HG03196 (cell line): ENCODE data around the gene NTN1.
"Not testable (repeated sequence)": the region's sequence is repeated elsewhere in the genome, so short reads cannot be mapped to it uniquely, and the experiment has no call there.

Experiments used
- ATAC-seq: cut with Tn5 transposase; IDR thresholded peaks from one replicate; pipeline ENCODE4 v1.9.1; 2021; ENCODE audit not compliant: unreplicated experiment

Gene NTN1

DNA sequence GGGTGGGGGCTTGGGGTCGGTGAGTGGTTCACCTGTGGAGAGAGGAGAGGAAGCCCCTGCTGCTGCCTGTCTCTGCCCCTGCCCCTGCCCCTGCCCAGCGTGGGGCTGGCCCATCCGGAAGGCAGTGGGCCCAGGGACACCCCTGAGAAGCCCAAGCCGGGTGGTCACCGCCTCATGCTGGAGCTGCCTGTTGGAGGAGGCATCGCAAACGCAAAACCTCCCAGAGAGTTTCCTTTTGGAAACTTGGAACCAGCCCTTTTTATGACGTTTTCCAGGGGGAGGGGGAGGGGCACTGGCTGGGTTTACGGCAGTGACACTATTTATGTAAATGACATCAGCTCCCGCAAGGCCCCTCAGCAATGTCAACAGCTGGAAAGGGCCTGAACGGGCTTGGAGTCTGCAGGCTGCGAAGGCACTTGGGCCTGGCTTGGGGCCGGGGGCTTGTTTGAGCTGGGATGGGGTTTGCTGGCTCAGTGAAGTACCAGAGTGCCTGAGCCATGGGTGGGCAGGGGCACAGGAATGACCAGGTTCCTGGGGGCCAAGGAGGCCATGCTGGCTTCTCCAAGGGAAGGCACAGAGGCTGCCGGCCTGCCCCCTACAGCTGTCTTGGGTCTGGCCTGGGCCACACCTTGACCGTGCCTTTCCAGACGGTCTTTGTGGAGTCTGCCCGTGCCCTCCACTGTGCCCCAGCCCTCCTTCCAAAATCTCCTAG is 219.5 kb downstream of the NTN1 start:
- ATAC-seq, result no peak

DNA sequence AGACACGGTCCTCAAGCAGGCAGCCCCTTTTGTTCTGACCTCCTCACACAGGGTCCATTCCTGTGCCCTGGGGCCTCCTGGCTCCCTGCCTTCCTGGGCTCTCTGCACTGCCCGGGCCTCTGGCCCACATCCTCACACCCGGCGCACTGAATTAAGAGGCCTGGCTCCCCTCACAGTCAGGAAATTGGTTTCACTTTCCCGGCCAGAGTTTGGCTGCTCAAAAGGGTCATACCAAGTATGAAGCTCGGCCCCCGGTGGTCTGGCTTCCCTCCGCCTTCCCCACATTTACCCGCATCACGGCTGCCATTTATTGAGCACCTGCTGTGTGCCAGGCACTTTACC is 220.0 kb downstream of the NTN1 start:
- no peak for ATAC-seq

DNA sequence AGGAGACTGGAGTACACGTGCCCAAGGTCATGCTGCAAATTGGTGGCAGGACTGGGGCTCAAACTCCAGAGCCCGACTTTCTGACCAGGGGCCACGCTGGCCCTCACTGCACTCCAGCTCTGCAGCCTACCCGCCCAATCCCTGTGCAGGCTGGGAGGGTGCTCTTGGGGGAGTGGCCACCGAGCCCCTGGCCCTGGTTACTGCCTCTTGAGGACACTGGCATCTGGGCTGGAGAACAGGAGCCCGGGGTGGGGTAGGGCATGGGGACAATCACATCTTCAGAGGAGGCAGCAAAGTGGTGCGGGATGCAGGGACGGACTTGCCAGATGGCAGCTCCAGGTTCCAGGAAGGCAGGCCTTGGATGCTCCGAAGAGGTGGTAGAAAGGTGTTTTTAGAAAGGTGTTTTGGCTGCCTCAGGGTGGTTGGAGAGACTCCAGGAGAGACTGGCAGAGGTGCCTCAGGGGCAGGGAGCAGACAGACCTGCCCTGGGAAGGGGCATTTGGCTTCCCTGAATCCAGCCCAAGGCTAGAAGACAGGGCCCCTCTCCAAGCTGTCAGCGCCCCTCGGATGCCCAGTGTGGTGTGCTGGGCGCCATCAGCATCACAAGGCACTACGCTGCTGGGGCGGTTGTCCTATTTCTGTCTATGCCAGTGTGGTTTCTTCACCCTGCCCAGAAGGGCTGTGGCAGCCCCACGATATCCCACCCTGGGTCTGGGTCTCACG is 220.6 kb downstream of the NTN1 start:
- ATAC-seq, result no peak

DNA sequence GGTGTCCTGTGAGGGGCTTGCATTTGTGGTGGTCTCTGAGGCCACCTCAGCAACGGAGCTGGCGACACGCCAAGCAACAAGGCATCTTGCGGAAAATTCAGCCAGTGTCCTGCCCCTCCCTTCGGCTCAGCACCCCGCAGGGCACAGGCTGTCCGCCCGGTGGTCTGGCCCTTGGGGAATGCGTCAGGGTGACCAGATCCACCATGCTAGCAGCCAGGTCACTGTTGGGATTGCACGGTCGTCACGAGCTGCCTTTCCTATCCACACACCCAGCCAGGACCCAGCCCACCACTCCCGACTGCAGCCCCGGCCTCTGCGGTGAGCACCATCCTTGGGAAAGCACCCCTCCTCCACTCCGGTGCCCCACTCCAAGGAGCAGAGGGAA is 221.2 kb downstream of the NTN1 start:
- ATAC-seq, result no peak

DNA sequence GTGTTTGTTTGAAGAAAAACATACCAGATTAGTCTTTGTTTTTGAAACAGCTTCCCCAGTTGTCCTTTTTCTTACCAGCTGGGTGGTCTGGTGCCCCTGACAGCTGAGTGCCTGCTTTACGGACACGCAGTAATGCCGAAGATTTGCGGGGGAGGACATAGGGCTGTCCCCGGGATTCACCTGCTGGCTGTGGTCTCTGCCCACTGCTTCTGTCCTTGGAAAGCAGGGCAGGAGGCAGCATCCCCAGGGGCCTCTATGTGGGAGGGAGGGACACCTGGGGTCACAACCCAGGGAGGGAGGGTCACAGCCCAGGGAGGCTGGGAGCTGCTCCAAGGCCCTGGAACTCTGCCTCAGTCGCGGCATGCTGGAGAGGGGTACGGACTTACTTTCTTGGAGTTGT is 221.7 kb downstream of the NTN1 start:
- no peak for ATAC-seq

DNA sequence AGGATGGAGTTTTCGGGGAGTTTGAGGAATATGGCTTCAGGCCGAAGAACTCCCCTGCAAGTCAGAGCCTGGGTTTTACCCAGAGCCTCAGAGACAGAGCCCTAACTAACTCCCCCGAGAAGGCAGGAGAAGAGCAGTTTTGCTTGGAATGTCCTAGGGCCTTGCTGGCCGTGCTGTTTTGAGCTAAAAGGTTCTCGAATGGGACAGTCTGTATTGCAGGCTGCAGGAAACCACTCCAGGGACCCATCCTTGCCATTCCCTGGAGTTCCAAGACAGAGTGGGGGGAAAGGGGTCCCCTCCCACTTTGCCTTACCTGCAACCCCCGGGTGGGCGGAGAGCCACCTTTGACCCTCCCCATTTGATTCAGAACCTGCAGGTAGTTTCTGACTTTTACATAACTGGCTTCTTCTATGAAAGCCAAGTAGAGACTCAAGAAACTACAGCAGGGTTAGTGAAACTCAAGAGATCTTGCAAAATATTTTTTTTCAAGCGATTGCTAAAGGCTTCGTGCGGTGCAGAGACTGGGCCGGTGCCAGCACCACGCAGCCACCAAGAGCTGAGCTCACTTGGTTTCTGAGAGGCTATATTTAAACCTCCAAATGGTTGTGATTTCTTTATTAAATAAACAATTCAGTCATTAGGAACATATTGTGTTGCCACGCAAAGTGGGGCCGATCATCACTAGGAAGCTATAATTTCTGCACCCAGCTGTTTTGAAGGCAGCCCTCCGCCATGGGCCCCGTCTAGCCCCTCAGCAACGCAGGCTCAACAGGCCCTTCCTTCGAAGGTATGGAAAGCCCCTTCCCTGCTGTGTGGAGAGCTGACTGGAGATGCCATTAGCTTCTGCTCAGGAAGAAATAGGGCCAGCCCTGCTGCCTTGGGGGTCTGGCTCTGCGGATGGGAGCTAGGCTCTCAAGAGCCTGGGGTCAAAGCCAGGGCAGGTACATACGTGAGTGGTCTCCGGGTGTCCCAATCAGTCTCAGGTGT is 223.0 kb downstream of the NTN1 start:
- ATAC-seq, result no peak

DNA sequence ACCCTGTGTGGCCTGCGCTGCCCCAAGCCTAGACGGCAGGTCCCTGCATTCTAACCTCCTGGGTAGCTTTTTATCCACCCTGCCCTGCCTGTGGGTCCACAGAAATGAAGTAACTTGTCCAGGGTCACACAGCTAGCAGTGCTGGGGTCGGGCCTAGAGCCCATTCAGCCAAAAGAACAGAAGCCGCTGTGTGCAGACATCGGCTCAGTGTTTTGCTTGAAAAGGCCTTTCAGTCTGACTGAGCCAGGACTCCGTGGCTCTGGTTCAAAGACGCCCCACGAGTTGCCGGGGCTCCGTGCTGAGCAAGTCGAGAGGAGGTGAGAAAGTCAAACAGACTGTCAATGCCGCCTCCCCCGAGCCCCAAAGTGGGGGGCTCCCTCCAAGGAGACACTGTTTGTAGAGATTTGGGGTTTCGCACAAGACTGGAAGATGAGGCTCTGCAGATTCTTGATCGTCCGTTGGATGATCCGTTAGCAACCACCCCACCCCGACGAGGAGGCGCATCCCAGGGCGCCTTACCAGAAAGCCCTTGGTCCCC is 226.2 kb downstream of the NTN1 start:
- no peak for ATAC-seq

DNA sequence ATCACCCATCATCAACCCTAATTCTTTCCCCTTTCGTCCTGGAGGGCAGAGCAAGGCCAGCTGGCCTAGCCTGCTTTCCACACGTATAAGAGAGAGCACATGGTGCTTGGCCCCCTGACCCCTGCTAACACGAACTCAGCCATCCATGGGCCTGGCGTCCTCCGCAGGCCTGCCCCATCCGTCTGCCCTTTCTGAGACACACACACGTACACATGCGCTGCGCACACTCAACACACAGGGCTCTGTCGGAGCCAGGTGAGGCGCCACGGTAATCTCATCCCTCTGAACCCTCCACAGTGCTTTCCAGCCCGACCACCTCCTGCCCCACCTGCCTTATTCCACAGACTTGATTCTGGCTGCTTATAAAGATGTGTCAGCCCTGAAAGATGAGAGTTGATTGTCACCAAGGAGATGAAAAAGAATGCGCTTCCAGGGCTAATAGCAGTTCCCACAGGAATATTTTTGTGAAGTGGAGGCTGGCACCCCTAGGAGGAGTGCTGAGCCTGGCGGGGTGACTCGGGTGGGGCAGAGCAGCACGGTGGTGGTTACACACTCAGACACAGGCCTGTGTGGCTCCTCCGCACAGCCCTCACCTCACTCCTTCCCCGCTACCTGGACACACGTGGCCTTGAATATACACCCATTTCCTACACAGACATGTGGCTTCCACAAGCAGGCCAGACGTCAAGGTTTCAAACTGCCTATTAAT is 228.1 kb downstream of the NTN1 start:
- ATAC-seq, result no peak

- ATAC-seq, result no peak
Observed at GRCh38 chr17:9251273-9251672, 230.0 kb downstream of the NTN1 start.

GRCh38 chr17:9253308-9253707 is 232.0 kb downstream of the NTN1 start:
- ATAC-seq, result no peak

- ATAC-seq, result no peak
Observed at GRCh38 chr17:9254841-9255240, 233.5 kb downstream of the NTN1 start.

- ATAC-seq, result no peak
Observed at GRCh38 chr17:9255833-9256232, 234.5 kb downstream of the NTN1 start.

- ATAC-seq, result no peak
Observed at GRCh38 chr17:9256361-9256750, 235.0 kb downstream of the NTN1 start.

DNA sequence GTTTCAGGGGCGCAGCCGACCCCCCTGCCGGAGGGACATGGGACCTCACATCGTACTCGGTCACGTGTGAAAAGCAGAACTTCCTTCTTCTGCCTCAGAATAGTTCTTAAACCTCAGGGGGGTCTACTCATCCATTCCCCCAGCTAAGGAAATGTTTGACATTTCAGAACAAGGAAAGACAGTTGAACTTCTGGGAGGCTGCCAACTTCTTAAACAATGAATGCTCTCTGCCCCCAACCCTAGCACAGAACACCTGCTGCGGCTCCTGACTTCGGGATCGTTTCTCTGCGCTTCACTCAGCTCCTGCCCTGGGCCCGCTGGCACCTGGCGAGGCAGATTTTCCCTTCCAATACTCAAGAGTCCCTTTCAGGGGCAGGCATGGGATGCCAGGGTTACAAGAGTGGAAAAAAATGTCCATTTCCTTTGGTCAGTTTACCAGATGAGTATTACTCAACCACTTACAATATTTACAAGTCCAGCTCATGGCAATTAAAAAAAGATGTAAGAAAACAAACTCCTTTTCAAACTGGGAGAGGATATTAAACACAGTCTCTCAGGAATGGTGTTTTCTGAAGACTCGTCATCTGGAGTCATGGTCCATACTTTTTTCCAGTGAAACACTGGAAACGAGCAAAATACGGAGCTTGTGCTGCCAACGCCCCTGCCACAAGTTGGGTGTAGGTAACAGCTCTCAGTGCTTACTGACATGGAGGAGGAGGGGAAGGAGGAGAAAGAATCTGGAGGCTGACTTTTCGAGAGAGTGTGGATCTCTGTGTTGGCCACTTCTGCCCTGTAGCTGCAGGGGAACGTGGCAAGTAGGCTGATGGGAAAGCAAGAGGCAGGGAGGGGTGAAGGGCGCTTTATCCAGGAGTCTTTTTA is 235.7 kb downstream of the NTN1 start:
- ATAC-seq, result no peak

DNA sequence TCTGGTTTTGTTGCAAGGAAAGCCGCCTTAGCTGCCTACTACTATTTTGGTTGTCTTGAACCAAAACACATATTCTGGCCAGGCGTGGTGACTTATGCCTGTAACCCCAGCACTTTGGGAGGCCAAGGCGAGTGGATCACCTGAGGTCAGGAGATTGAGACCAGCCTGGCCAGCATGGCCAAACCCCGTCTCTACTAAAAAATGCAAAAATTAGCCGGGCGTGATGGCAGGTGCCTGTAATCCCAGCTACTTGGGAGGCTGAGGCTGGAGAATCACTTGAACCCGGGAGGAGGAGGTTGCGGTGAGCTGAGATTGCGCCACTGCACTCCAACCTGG is 236.3 kb downstream of the NTN1 start:
- ATAC-seq, result not testable (repeated sequence)

DNA sequence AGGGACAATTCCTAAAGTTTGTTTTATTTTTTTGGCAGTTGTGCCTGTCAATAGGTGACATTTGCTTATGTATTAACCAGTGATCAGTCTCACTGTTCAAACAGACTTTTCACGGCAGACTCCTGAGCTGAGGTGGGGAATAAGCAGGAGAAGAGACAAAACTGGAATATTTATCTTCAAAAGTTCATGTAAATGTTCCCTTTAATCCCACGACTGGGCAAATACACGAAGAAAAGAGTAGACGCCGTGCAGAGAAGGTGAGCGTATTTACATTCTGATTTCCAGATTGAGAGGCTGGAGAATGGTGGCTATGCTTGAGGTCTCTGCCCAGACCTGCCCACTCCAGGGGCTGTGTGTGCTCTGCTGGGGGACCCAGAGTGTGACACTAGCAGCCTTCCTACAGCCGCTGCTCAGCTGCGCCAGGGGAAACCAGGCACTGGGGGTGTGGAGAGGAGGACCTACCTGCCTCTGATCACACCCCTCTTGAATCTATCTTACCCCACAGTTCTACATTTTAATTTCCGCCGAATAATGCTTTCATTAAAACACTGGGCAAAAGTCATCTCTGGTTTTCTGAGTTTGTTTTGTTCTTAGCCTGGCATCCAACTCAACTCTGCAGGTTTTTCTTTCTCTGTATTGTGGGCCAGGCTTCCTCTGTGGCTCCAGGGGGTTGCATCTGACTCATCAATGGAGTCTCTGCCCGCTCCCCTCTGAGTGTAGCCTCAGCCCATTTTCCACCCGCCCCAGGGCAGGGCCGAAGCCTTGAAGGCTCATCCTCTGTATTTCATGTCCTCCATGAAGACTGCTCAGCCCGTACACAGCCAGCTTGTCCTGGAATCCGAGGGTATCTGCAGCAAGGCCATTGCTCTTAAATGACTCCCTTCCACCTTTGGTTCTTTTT is 237.1 kb downstream of the NTN1 start:
- no peak for ATAC-seq

- no peak for ATAC-seq
Observed at GRCh38 chr17:9259419-9259818, 238.1 kb downstream of the NTN1 start.

DNA sequence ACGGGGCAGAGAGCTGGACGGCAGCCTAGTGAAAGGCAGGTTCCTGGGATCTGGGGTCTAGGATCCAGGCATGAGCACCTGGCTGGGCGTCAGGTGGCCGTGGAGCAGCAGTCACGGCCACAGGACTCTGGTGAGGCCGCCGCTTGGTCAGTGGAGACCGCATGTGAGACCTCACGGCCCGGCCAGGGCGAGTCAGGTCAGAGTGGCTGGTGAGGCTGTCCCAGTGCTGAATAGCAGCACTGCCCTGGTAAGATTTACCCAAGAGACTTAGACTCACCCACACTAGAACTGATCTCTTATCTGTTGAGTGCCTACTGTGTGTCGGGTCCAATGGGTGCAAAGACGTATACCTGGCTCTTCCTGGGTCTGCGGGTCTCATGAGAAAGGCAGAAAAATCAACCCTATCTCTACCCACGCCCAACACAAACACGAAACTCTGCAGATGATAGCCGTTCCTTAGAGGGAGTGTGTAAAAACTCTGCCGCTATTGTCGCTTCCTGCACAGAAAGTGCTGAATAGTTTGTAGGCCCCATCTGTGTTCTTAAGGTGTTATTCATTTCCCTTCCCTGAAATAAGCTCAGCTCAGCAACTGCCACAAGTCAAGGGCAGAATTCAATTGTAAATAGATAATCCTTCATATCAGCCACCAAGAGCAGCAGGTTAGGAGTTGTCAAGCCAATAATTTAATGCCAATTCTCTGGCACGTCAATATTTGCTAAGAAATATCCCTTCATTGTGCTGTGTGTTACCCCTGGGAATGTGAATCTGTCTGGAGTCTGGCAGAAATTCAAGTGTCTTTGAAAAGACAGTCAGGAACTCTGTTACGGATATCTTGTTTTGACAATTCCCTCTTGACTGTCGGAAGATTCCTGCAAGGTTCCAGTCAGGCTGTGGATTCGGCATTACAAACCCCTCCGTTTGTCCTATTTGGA is 240.0 kb downstream of the NTN1 start:
- ATAC-seq, result no peak
